H9 (cell line): Measurements from ENCODE around the gene DLEC1. TPM values are rescaled to one million over a fixed set of nuclear protein-coding genes. Genes with fewer than 3 reads are reported as not detected.

Source experiments
- DNase-seq: peaks from one replicate; pipeline ENCODE4 v3.0.0-alpha.2; 2017
- H2AFZ ChIP-seq: one replicate; pipeline ENCODE4 v1.6.1; 2013; ENCODE audit warnings: mild to moderate bottlenecking, low read length, control low read depth, moderate library complexity
- H2AK5ac ChIP-seq: 2 replicates; pipeline ENCODE4 v1.6.1; 2013; ENCODE audit warnings: low read length, control low read depth, mixed read lengths; ENCODE audit not compliant: insufficient read length
- H2BK120ac ChIP-seq: one replicate; pipeline ENCODE4 v1.6.1; 2013; ENCODE audit warnings: low read depth, mild to moderate bottlenecking, low read length, control low read depth, inconsistent platforms; ENCODE audit not compliant: poor library complexity, severe bottlenecking
- H2BK12ac ChIP-seq: 2 replicates; pipeline ENCODE4 v1.6.1; 2013; ENCODE audit warnings: low read length, control low read depth, mixed read lengths, low read depth; ENCODE audit not compliant: insufficient read length
- H2BK15ac ChIP-seq: 2 replicates; pipeline ENCODE4 v1.6.1; 2013; ENCODE audit warnings: low read depth, low read length, control low read depth
- H2BK20ac ChIP-seq: one replicate; pipeline ENCODE4 v1.6.1; 2013; ENCODE audit warnings: low read depth, mild to moderate bottlenecking, low read length, control low read depth, inconsistent platforms; ENCODE audit not compliant: poor library complexity, severe bottlenecking
- H2BK5ac ChIP-seq: 2 replicates; pipeline ENCODE4 v1.6.1; 2013; ENCODE audit warnings: low read length, control low read depth, mixed read lengths; ENCODE audit not compliant: insufficient read length
- H3K14ac ChIP-seq: 2 replicates; pipeline ENCODE4 v1.6.1; 2013; ENCODE audit warnings: low read length, control low read depth; ENCODE audit not compliant: insufficient read depth
- H3K18ac ChIP-seq: 2 replicates; pipeline ENCODE4 v1.6.1; 2013; ENCODE audit warnings: low read depth, mild to moderate bottlenecking, mixed read lengths, low read length, control low read depth; ENCODE audit not compliant: insufficient read length
- H3K23ac ChIP-seq: 2 replicates; pipeline ENCODE4 v1.6.1; 2013; ENCODE audit warnings: low read length, control low read depth, mixed read lengths, low read depth; ENCODE audit not compliant: insufficient read length
- H3K23me2 ChIP-seq: 2 replicates; pipeline ENCODE4 v1.6.1; 2013; ENCODE audit warnings: low read depth, mild to moderate bottlenecking, mixed read lengths, low read length, control low read depth; ENCODE audit not compliant: insufficient read length, poor library complexity, severe bottlenecking
- H3K27ac ChIP-seq: 2 replicates; pipeline ENCODE4 v1.5.1; 2013; ENCODE audit warnings: low read length, control low read depth, mixed read lengths, low read depth; ENCODE audit not compliant: insufficient read length
- H3K27me3 ChIP-seq: 2 replicates; pipeline ENCODE4 v1.6.1; 2013; ENCODE audit warnings: low read length, control low read depth, inconsistent platforms; ENCODE audit not compliant: insufficient read depth
- H3K4ac ChIP-seq: 2 replicates; pipeline ENCODE4 v1.6.1; 2013; ENCODE audit warnings: low read depth, mild to moderate bottlenecking, control low read depth, inconsistent platforms, low read length, moderate library complexity
- H3K4me1 ChIP-seq: 2 replicates; pipeline ENCODE4 v1.6.1; 2013; ENCODE audit warnings: low read length, control low read depth, inconsistent platforms; ENCODE audit not compliant: insufficient read depth
- H3K4me2 ChIP-seq: 2 replicates; pipeline ENCODE4 v1.6.1; 2013; ENCODE audit warnings: low read length, control low read depth, mixed read lengths; ENCODE audit not compliant: insufficient read length, insufficient read depth
- H3K56ac ChIP-seq: 2 replicates; pipeline ENCODE4 v1.6.1; 2013; ENCODE audit warnings: low read depth, mild to moderate bottlenecking, mixed read lengths, low read length, control low read depth; ENCODE audit not compliant: insufficient read length
- H3K79me1 ChIP-seq: 2 replicates; pipeline ENCODE4 v1.6.1; 2013; ENCODE audit warnings: low read depth, mild to moderate bottlenecking, moderate library complexity, low read length, control low read depth, inconsistent platforms; ENCODE audit not compliant: insufficient read depth, poor library complexity, severe bottlenecking
- H3K79me2 ChIP-seq: 2 replicates; pipeline ENCODE4 v1.6.1; 2013; ENCODE audit warnings: low read length, control low read depth, inconsistent platforms; ENCODE audit not compliant: insufficient read depth
- H3K9ac ChIP-seq: 2 replicates; pipeline ENCODE4 v1.6.1; 2013; ENCODE audit warnings: low read length, control low read depth, mixed read lengths; ENCODE audit not compliant: insufficient read length; ENCODE audit errors: extremely low read depth
- H3K9me3 ChIP-seq: one replicate; pipeline ENCODE4 v1.6.1; 2013; ENCODE audit warnings: low read depth, low read length, inconsistent platforms; ENCODE audit not compliant: control insufficient read depth
- H3T11ph ChIP-seq: one replicate; pipeline ENCODE4 v1.6.1; 2013; ENCODE audit warnings: mild to moderate bottlenecking, low read length, control low read depth, inconsistent platforms
- H4K20me1 ChIP-seq: one replicate; pipeline ENCODE4 v1.6.1; 2013; ENCODE audit not compliant: control insufficient read depth, insufficient read length, insufficient read depth
- H4K5ac ChIP-seq: 2 replicates; pipeline ENCODE4 v1.6.1; 2013; ENCODE audit warnings: low read depth, mild to moderate bottlenecking, mixed read lengths, low read length, control low read depth; ENCODE audit not compliant: insufficient read length
- H4K8ac ChIP-seq: replicated peaks from 2 replicates; pipeline ENCODE4 v1.6.1; 2013; ENCODE audit warnings: low read length, control low read depth, mixed read lengths, low read depth; ENCODE audit not compliant: insufficient read length
- H4K91ac ChIP-seq: 2 replicates; pipeline ENCODE4 v1.6.1; 2013; ENCODE audit warnings: low read depth, mild to moderate bottlenecking, moderate library complexity, mixed read lengths, low read length, control low read depth; ENCODE audit not compliant: insufficient read length
- H3K27ac Mint-ChIP-seq, 3 experiments: 2 replicates in 2 of 3; 3 replicates in 1 of 3; pipeline ENCODE4 v1.8.0; 2020 to 2021; ENCODE audit warnings: mixed read lengths in 3 of 3, mild to moderate bottlenecking in 1 of 3, moderate library complexity in 1 of 3
- H3K27me3 Mint-ChIP-seq: 2 replicates; pipeline ENCODE4 v1.8.0; 2021; ENCODE audit warnings: low read depth, mild to moderate bottlenecking, moderate library complexity, mixed read lengths
- H3K36me3 Mint-ChIP-seq, 3 experiments: 2 replicates in 2 of 3; 3 replicates in 1 of 3; pipeline ENCODE4 v1.8.0; 2020 to 2021; ENCODE audit warnings: low read depth in 3 of 3, mixed read lengths in 3 of 3; ENCODE audit not compliant: insufficient read depth in 1 of 3
- H3K4me1 Mint-ChIP-seq, 2 experiments: 2 replicates each; pipeline ENCODE4 v1.8.0; 2020; ENCODE audit warnings: mixed read lengths in 2 of 2
- H3K4me3 Mint-ChIP-seq, 2 experiments: 2 replicates in 1 of 2; 3 replicates in 1 of 2; pipeline ENCODE4 v1.8.0; 2020 to 2021; ENCODE audit warnings: mild to moderate bottlenecking in 2 of 2, mixed read lengths in 2 of 2, moderate library complexity in 1 of 2
- H3K9me3 Mint-ChIP-seq, 2 experiments: 2 replicates in 1 of 2; 3 replicates in 1 of 2; pipeline ENCODE4 v1.8.0; 2020; ENCODE audit warnings: mild to moderate bottlenecking in 2 of 2, mixed read lengths in 2 of 2, moderate library complexity in 1 of 2
- CTCF ChIP-seq: fragments of 200-600 bp; sonication (generic); conservative IDR thresholded peaks from 3 replicates; pipeline ENCODE4 v1.8.0; 2021; ENCODE audit warnings: antibody characterized with exemption, mild to moderate bottlenecking
- WGBS: extraction: QIAGEN DNeasy Blood & Tissue Kit; methylation state at CpG from one replicate; pipeline ENCODE4 v1.1.7; 2013; ENCODE audit warnings: missing lambda C conversion rate, low lambda C conversion rate, mixed read lengths; ENCODE audit not compliant: insufficient read length; ENCODE audit errors: extremely low coverage; 5-methylcytosine and 5-hydroxymethylcytosine counted together
- total RNA-seq: library from RNA; stranded (reverse); gene quantifications from 2 replicates; pipeline ENCODE4 v1.2.1, GENCODE V29; 2021

Gene DLEC1
- total RNA-seq, 1 experiment from 2014 or later = 2.1 TPM

DNA sequence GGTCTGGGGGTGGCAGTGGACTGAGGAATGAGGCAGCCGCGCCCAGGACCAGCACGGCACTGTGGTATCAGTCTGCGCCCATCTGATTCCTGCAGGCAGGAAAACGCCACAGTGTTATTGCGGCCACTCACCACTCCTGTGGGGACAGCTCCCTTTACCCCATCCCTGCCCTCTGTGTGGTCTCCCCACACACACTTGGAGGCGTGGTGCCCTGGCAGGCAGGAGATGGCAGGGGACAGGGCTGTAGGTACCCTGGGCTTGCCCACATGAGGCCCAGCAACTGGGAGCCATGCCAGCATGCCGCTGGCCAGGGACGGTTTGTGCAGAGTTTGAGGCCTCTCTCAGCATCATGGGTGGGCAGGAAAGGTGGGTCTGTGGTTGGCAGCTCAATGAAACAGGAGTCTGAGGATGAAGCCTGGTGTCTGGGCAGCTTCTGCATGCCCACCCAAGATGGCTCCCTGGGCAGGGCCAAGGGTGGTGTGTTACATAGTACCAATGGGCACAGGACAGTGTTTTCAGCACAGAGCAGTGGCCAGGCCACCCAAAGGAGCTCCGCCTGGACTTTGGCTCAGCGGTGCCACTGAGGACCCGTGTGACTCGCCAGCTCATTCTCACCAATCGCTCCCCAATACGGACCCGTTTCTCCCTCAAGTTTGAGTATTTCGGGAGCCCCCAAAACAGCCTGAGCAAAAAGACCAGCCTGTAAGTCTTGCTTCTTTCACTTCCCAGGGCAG lies 70.7 kb downstream of the DLEC1 start:
- H4K8ac ChIP-seq = no peak overlapping the region
- H3K36me3 Mint-ChIP-seq = peaks cover 0 to 2% (median 0%) of the 10 kb centered on the region in 3 experiments; a peak in 2 of 7 replicates
- H3K4me2 ChIP-seq = no peak overlapping the region
- H4K5ac ChIP-seq = no peak overlapping the region
- H3K79me1 ChIP-seq = no peaks in the 10 kb centered on the region
- H3K27me3 ChIP-seq = no peaks in the 10 kb centered on the region
- peaks cover 2% of the 10 kb centered on the region; the same call in 1 of the 2 replicates for H3K27me3 Mint-ChIP-seq
- H3K14ac ChIP-seq = no peak overlapping the region; the same call in 1 of the 2 replicates
- H4K91ac ChIP-seq = no peak overlapping the region
- H3K4me3 Mint-ChIP-seq = no peak overlapping the region
- no peak overlapping the region for H3K9ac ChIP-seq
- no peak overlapping the region for H2BK120ac ChIP-seq
- DNase-seq = peak; percentile 19
- WGBS = no CpG with 5 or more reads among the region's 17 CpGs
- no peak overlapping the region for H3K18ac ChIP-seq
- H4K20me1 ChIP-seq = no peaks in the 10 kb centered on the region
- no peak overlapping the region for H3K23ac ChIP-seq
- H3K9me3 Mint-ChIP-seq = peaks cover 4 to 5% of the 10 kb centered on the region in 2 experiments; a peak in 3 of 5 replicates
- H3K56ac ChIP-seq = no peak overlapping the region
- no peak overlapping the region for H2AFZ ChIP-seq
- H3K23me2 ChIP-seq = no peaks in the 10 kb centered on the region
- no peak overlapping the region for H2BK20ac ChIP-seq
- no peak overlapping the region for H2BK12ac ChIP-seq
- H3K4ac ChIP-seq = no peak overlapping the region
- H3K79me2 ChIP-seq = no peaks in the 10 kb centered on the region
- H3T11ph ChIP-seq = no peak overlapping the region
- no peak overlapping the region for H3K27ac ChIP-seq
- peak overlapping the region in 1 of 3 experiments; percentile 40; a peak in 2 of 7 replicates for H3K27ac Mint-ChIP-seq
- H2BK5ac ChIP-seq = no peak overlapping the region
- H3K9me3 ChIP-seq = no peaks in the 10 kb centered on the region
- no peaks in the 10 kb centered on the region for H3K4me1 Mint-ChIP-seq
- H2BK15ac ChIP-seq = no peak overlapping the region
- no peaks in the 10 kb centered on the region for H3K4me1 ChIP-seq
- no peak overlapping the region for H2AK5ac ChIP-seq
- no peak for TF ChIP-seq CTCF
